Liver (tissue), 9 donors: ENCODE measurements around the gene TRMT1L. TPM values are rescaled to one million over a fixed set of nuclear protein-coding genes. Genes with fewer than 3 reads are reported as not detected.

Experiments used
- DNase-seq: peaks from one replicate; pipeline ENCODE4 v3.0.0-alpha.2; 2017; ENCODE audit warnings: low spot score
- H3K27ac ChIP-seq, 2 donors: one replicate each; pipeline ENCODE4 v1.7.0; 2013; ENCODE audit warnings: inconsistent platforms in 2 of 2, low read length in 2 of 2, control low read depth in 1 of 2, low read depth in 1 of 2, mild to moderate bottlenecking in 1 of 2
- H3K27me3 ChIP-seq, 4 donors: one replicate each; pipeline versions ENCODE4 v1.6.1 to v1.7.0; 2013; ENCODE audit warnings: low read length in 3 of 4, inconsistent platforms in 1 of 4, mild to moderate bottlenecking in 1 of 4, moderate library complexity in 1 of 4; ENCODE audit not compliant: control insufficient read depth in 4 of 4, insufficient read depth in 4 of 4
- H3K36me3 ChIP-seq, 4 donors: one replicate each; pipeline versions ENCODE4 v1.6.1 to v1.7.0; 2013; ENCODE audit warnings: low read length in 3 of 4, mild to moderate bottlenecking in 3 of 4, low read depth in 1 of 4, moderate library complexity in 1 of 4; ENCODE audit not compliant: control insufficient read depth in 4 of 4, insufficient read depth in 3 of 4
- H3K4me1 ChIP-seq, 4 donors: one replicate each; pipeline versions ENCODE4 v1.6.1 to v1.7.0; 2013; ENCODE audit warnings: low read length in 3 of 4, mild to moderate bottlenecking in 3 of 4, moderate library complexity in 1 of 4; ENCODE audit not compliant: control insufficient read depth in 4 of 4, insufficient read depth in 4 of 4
- H3K4me3 ChIP-seq, 3 donors: one replicate each; pipeline versions ENCODE4 v1.6.1 to v1.7.0; 2013; ENCODE audit warnings: low read length in 3 of 3, control low read depth in 1 of 3, low read depth in 1 of 3, mild to moderate bottlenecking in 1 of 3
- H3K9ac ChIP-seq, 2 donors: one replicate each; pipeline ENCODE4 v1.7.0; 2013; ENCODE audit warnings: low read length in 2 of 2, mild to moderate bottlenecking in 2 of 2, moderate library complexity in 2 of 2, control low read depth in 1 of 2, low read depth in 1 of 2
- H3K9me3 ChIP-seq, 4 donors: one replicate each; pipeline versions ENCODE4 v1.6.1 to v1.7.0; 2013; ENCODE audit warnings: low read length in 3 of 4; ENCODE audit not compliant: control insufficient read depth in 4 of 4
- CTCF ChIP-seq: fragments of 150-350 bp; IDR thresholded peaks from 2 replicates; pipeline ENCODE4 v1.5.1; 2017; ENCODE audit warnings: improper control_type of control experiment, low read depth, low read length; ENCODE audit not compliant: missing input control
- EGR1 ChIP-seq, 2 donors: IDR thresholded peaks; 2 replicates each; pipeline ENCODE4 v1.6.1; 2016 to 2018; ENCODE audit warnings: antibody characterized with exemption in 2 of 2, low read depth in 2 of 2
- FOXA1 ChIP-seq: IDR thresholded peaks from 2 replicates; pipeline ENCODE4 v1.6.1; 2016; ENCODE audit warnings: antibody characterized with exemption
- HNF4A ChIP-seq, 2 donors: conservative IDR thresholded peaks; 2 replicates each; pipeline ENCODE4 v1.6.1; 2016; ENCODE audit warnings: antibody characterized with exemption in 2 of 2, mild to moderate bottlenecking in 2 of 2
- HNF4G ChIP-seq: IDR thresholded peaks from 2 replicates; pipeline ENCODE4 v1.6.1; 2016; ENCODE audit warnings: antibody characterized with exemption
- JUND ChIP-seq, 2 donors: IDR thresholded peaks; 2 replicates each; pipeline ENCODE4 v1.6.1; 2016; ENCODE audit warnings: antibody characterized with exemption in 2 of 2
- MAX ChIP-seq: IDR thresholded peaks from 2 replicates; pipeline ENCODE4 v1.6.1; 2016; ENCODE audit warnings: antibody characterized with exemption
- NR2F2 ChIP-seq: IDR thresholded peaks from 2 replicates; pipeline ENCODE4 v1.6.1; 2016; ENCODE audit warnings: antibody characterized with exemption
- RAD21 ChIP-seq, 2 donors: IDR thresholded peaks; 2 replicates each; pipeline ENCODE4 v1.6.1; 2016; ENCODE audit warnings: antibody characterized with exemption in 2 of 2, mild to moderate bottlenecking in 2 of 2
- REST ChIP-seq: IDR thresholded peaks from 2 replicates; pipeline ENCODE4 v1.6.1; 2016; ENCODE audit warnings: antibody characterized with exemption, mild to moderate bottlenecking
- RXRA ChIP-seq, 2 donors: IDR thresholded peaks; 2 replicates each; pipeline ENCODE4 v1.6.1; 2017 to 2018; ENCODE audit warnings: antibody characterized with exemption in 2 of 2, mild to moderate bottlenecking in 1 of 2
- SP1 ChIP-seq: IDR thresholded peaks from 2 replicates; pipeline ENCODE4 v1.6.1; 2018; ENCODE audit warnings: antibody characterized with exemption, mild to moderate bottlenecking
- TAF1 ChIP-seq: conservative IDR thresholded peaks from 2 replicates; pipeline ENCODE4 v1.6.1; 2016; ENCODE audit warnings: antibody characterized with exemption, mild to moderate bottlenecking
- YY1 ChIP-seq: IDR thresholded peaks from 2 replicates; pipeline ENCODE4 v1.6.1; 2016; ENCODE audit warnings: antibody characterized with exemption, mild to moderate bottlenecking
- WGBS: extraction: QIAGEN DNeasy Blood & Tissue Kit; methylation state at CpG from one replicate; pipeline ENCODE4 v1.1.7; 2013; 5-methylcytosine and 5-hydroxymethylcytosine counted together
- polyA plus RNA-seq, 2 donors: library from polyadenylated mRNA; stranded (reverse) in 1 of 2; unstranded in 1 of 2; fragments of 200-250 nt in 1 of 2; fragments of >200 nt in 1 of 2; fragmentation: Nextera tagmentation in 1 of 2; extraction: Ambion mirVana in 1 of 2; gene quantifications; one replicate each; pipeline versions ENCODE4 v1.2.1 to v1.2.3, GENCODE V29; 2013 to 2015
- total RNA-seq, 2 donors: library from RNA; depleted of rRNA; stranded (reverse); fragments of >200 nt; gene quantifications; one replicate each; pipeline ENCODE4 v1.2.3, GENCODE V29; 2014
- donor health status: healthy.
- donor health status: healthy.
- donor health status: healthy.
- donor health status: healthy.
- donor health status: healthy.

TRMT1L gene
- total and polyA plus RNA-seq, 4 donors = 4.3 to 33.9 (median 9.9) TPM

- 95% methylated on average over 3 of the region's 3 CpGs for WGBS
- no peak overlapping the region for H3K4me3 ChIP-seq
- no peak for DNase-seq
Observed at GRCh38 chr1:185159966-185160365, 3.2 kb upstream of the TRMT1L start.

GRCh38 chr1:185158800-185159199 lies 2.0 kb upstream of the TRMT1L start:
- DNase-seq = no peak
- TF ChIP-seq TAF1 (no peak), MAX (no peak), JUND (IDR thresholded peaks at IDR 0.05) (no peak), YY1 (no peak), RXRA (IDR thresholded peaks at IDR 0.05) (no peak), RAD21 (IDR thresholded peaks at IDR 0.05) (no peak), REST (no peak), HNF4G (no peak), FOXA1 (no peak), EGR1 (IDR thresholded peaks at IDR 0.05; ENCODE audit: low read depth in 2 of 2) (no peak), CTCF (no peak), HNF4A (conservative IDR thresholded peaks at IDR 0.05) (no peak)
- Histone ChIP-seq H3K27ac (no peak overlapping the region), H3K4me1 (peaks cover 0 to 25% (median 20%) of the 10 kb centered on the region in 4 donors), H3K36me3 (peaks cover 0 to 10% (median 0%) of the 10 kb centered on the region in 4 donors), H3K27me3 (no peaks in the 10 kb centered on the region), H3K4me3 (no peak overlapping the region), H3K9ac (no peak overlapping the region), H3K9me3 (no peaks in the 10 kb centered on the region)
- WGBS = 83% methylated on average over 2 of the region's 2 CpGs

More at GRCh38 chr1:185159966-185160365, 3.2 kb upstream of the TRMT1L start:
- Histone ChIP-seq H3K27me3 (no peaks in the 10 kb centered on the region), H3K36me3 (peaks cover 0 to 10% (median 0%) of the 10 kb centered on the region in 4 donors), H3K9me3 (no peaks in the 10 kb centered on the region), H3K27ac (no peak overlapping the region), H3K4me1 (peaks cover 0 to 16% (median 13%) of the 10 kb centered on the region in 4 donors), H3K9ac (no peak overlapping the region)
- TF ChIP-seq FOXA1 = no peak
- no peak for TF ChIP-seq NR2F2
- no peak for TF ChIP-seq EGR1 (IDR thresholded peaks at IDR 0.05; ENCODE audit: low read depth in 2 of 2)
- TF ChIP-seq SP1 = no peak
- TF ChIP-seq REST = no peak
- no peak for TF ChIP-seq HNF4A (conservative IDR thresholded peaks at IDR 0.05)
